ENCODE results near the gene FARP1.

DNA sequence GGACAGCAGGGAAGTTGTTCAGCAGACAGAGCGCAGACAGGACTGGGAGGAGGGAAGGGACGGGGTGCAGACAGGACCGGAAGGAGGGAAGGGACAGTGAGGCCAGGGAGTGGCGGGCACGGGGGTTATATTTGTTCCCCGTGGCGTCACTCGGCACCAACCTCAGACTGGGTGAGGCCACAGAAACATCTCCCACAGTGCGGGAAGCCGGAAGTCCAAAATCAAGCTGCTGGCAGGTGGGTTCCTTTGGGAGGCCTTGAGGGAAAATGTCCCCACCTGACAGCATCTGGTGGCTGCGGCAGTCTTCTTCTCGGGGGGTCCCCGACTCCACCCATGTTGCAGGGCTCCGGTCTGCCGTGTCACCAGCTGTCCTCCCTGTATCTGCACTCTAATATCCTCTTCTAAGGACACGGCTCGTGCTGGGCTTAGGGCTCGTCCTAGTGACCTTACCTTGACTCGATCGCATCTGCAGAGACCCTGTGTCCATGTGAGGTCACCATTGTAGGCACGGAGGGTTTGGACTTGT, 301.0 kb downstream of the FARP1 start:
- TF ChIP-seq POLR2A (IDR thresholded peaks at IDR 0.05; ENCODE audit: low read depth) (no peak), CTCF (IDR thresholded peaks at IDR 0.05) (no peak)

All from esophagus muscularis mucosa (tissue), 3 donors.